GM20000 (cell line): ENCODE results near the gene MSMP.

Source experiments
- DNase-seq: peaks from one replicate; pipeline ENCODE4 v3.0.0; 2012; ENCODE audit warnings: low spot score
- TF ChIP-seq, protein P1 (sequence below): IDR thresholded peaks from 2 replicates; pipeline ENCODE4 v1.5.1; 2012; ENCODE audit warnings: mild to moderate bottlenecking, control low read depth; ENCODE audit errors: extremely low read depth, missing control alignments

The MSMP gene

DNA sequence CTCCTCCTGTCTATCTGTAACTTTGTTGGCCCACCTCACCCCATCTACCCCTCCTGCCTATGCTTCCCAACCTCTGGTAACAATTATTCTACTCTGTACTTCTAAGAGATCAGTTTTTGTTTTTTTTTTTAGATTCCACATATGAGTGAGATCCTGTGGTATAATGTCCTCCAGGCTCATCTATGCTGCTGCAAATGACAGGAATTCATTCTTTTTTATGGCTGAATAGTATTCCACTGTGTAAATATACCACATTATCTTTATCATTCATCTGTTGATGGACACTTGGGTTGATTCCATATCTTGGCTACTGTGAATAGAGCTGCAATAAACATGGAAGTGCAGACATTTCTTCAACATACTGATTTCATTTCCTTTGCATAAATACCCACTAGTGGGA, 29.3 kb upstream of the MSMP start:
- DNase-seq, result no peak
- TF ChIP-seq, protein P1, sequence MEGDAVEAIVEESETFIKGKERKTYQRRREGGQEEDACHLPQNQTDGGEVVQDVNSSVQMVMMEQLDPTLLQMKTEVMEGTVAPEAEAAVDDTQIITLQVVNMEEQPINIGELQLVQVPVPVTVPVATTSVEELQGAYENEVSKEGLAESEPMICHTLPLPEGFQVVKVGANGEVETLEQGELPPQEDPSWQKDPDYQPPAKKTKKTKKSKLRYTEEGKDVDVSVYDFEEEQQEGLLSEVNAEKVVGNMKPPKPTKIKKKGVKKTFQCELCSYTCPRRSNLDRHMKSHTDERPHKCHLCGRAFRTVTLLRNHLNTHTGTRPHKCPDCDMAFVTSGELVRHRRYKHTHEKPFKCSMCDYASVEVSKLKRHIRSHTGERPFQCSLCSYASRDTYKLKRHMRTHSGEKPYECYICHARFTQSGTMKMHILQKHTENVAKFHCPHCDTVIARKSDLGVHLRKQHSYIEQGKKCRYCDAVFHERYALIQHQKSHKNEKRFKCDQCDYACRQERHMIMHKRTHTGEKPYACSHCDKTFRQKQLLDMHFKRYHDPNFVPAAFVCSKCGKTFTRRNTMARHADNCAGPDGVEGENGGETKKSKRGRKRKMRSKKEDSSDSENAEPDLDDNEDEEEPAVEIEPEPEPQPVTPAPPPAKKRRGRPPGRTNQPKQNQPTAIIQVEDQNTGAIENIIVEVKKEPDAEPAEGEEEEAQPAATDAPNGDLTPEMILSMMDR, result no peak

DNA sequence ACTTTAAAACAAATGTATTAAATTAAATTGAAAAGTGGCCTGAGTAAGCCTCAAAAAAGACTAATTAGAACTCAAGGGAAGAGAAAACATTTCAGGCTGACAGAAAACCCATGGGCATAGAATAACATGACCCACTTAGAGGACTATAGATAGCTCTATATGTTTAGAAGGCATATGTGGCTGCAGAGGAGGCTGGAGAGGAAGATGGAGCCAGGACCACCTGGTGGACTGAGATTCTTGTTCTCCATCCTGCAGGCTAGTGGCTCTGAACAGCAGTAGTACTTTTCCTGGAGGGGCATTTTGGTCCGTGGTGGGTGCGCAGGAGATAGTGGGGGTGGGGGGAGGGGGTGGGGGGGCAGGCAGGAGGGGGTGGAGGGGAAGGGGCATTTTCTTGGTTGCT, 27.0 kb upstream of the MSMP start:
- TF ChIP-seq, protein P1, result no peak
- no peak for DNase-seq

DNA sequence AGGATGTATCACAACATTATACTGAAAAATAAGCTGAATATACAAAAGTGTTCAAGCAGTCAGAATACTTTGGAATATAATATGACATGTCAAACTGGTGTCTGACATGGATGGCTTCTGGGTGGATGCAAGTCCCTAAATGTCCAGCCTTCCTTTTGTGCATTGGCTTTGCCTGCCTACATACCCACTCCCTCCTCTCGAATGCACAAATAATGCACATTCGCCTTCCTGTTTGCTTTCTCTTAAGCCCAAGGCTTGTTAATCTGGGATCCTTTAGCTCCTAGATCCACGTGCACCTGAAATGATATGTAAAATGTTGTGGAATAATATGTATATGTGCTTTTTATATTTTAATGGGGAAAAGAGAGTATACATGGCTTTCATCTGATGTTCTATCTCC, 24.4 kb upstream of the MSMP start:
- no peak for DNase-seq

DNA sequence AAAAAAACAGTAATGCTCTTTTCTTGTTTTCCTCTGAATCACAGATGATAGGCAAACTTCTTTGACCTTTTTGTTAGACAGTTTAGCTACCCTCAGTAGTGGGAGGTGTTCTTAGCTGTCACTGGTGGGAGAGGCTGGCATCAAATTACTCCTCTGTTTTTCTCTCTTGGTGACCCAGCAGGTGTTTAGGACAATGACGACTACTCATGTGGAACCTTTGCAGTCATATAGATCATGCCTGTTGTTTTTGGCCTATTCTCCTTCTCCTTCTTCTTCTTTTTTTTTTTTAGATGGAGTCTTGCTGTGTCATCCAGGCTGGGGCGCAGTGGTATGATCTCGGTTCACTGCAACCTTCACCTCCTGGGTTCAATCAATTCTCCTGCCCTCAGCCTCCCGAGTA, 21.9 kb upstream of the MSMP start:
- no peak for DNase-seq
- TF ChIP-seq, protein P1, result no peak

More for the DNA sequence above, 24.4 kb upstream of the MSMP start:
- TF ChIP-seq, protein P1, result no peak

DNA sequence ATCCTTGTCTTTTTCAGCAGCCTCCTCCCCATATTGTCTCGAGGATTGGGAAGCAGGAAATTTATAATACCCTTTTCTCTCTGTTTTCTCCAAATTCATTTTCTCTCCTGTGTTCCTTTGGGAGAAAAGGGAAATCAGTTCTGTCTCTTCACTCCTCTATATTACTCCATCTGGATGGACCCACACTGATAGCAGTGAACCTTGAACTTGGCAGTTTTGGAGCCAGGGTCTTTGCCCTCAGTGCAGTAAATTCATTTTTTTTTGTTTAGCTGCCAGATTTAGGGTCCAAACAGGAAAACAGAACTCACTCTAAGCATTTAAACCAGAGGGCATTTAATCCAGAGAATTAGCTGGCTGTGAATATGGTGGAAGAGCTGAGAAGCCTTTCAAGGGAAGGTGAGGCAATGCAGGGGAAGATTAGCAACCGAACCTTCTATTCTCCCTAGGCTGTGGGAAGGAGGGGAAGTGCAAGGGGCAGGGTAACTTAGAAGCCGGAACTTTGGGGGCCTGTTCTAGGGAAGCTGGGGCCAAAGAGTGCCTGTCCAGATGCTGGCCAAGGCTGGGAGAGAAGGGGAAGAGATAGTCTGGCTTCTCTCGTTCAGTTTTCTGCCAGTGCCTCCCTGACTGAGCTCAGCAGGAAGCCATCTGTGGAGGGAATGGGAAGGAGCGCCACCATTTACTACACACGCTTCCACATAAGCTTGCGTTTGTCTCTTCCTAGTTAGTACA, 21.0 kb upstream of the MSMP start:
- TF ChIP-seq, protein P1, result no peak
- no peak for DNase-seq

DNA sequence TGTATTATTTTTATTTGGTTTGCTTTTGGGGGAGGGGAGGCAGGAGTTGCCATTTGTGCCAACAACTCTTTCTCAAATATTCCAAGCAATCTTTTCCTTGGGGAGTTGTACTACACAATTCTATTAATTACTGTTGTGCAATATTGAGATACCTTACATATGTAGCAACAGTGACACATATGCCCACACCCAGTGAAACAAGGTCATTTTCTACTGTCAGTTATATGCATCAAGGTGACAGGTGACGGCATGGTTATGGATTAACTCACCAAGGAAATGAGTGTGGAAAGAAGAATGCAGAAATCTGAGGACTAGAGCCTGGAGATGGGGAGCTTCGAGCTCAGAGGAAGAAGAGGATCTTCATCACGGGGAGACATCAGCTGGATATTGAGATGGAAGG, 17.9 kb upstream of the MSMP start:
- TF ChIP-seq, protein P1, result no peak
- DNase-seq, result no peak

DNA sequence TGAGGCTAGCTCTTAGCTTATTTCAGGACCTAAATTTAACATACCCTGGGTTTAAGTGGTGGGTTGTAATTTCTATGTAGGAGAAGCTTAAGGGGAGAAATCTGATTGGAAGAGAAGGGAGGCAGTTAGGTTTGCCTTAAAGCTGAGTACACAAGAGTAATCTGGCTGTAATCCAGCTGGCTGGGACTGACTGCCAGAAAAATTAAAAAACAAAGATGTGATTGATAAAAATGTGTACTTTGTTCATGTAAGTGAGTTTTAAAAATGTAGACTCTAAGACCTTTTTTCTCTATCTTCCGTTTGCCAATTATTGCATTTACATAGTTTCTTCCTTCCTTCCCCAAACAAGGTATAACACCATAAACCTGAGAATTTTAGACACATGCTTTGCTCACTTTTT, 17.5 kb upstream of the MSMP start:
- no peak for DNase-seq
- TF ChIP-seq, protein P1, result no peak
